HepG2 (cell line): Measurements from ENCODE around the gene PIEZO1. TPM values are rescaled to one million over a fixed set of nuclear protein-coding genes. Genes with fewer than 3 reads are reported as not detected.

Source experiments
- ATF1 ChIP-seq: IDR thresholded peaks from 2 replicates; pipeline ENCODE4 v1.6.1; 2016; ENCODE audit warnings: mild to moderate bottlenecking, control low read depth
- FOSL2 ChIP-seq: sonication (generic); formaldehyde crosslinking; IDR thresholded peaks from 2 replicates; pipeline ENCODE4 v1.4.0; 2020; ENCODE audit warnings: missing genetic modification reagents
- NCOR1 ChIP-seq: fragments of 200-600 bp; sonication (generic); IDR thresholded peaks from 2 replicates; pipeline ENCODE4 v1.7.0; 2017; ENCODE audit warnings: antibody characterized with exemption, low read length, borderline replicate concordance
- NONO ChIP-seq, 2 experiments: fragments of 450-650 bp in 1 of 2; sonication (generic) in 1 of 2; formaldehyde crosslinking in 1 of 2; IDR thresholded peaks in 1 of 2; conservative IDR thresholded peaks in 1 of 2; 2 replicates each; pipeline versions ENCODE4 v1.6.1 to v1.8.0; 2017 to 2022; ENCODE audit warnings: mild to moderate bottlenecking in 1 of 2, missing genetic modification reagents in 1 of 2, moderate library complexity in 1 of 2
- NR3C1 ChIP-seq: sonication (generic); formaldehyde crosslinking; IDR thresholded peaks from 2 replicates; pipeline ENCODE4 v1.4.0; 2020; ENCODE audit warnings: missing genetic modification reagents
- PHF21A ChIP-seq: sonication (generic); formaldehyde crosslinking; IDR thresholded peaks from 2 replicates; pipeline ENCODE4 v1.5.0; 2020; ENCODE audit warnings: mild to moderate bottlenecking, missing genetic modification reagents
- RFXAP ChIP-seq: sonication (generic); formaldehyde crosslinking; IDR thresholded peaks from 2 replicates; pipeline ENCODE4 v1.4.0; 2020; ENCODE audit warnings: missing genetic modification reagents, borderline replicate concordance
- SATB2 ChIP-seq: sonication (generic); formaldehyde crosslinking; IDR thresholded peaks from 2 replicates; pipeline ENCODE4 v1.5.0; 2020; ENCODE audit warnings: missing genetic modification reagents
- SIX4 ChIP-seq: sonication (generic); formaldehyde crosslinking; IDR thresholded peaks from 2 replicates; pipeline ENCODE4 v1.4.0; 2020; ENCODE audit warnings: missing genetic modification reagents
- SOX5 ChIP-seq: IDR thresholded peaks from 2 replicates; pipeline ENCODE4 v1.6.1; 2016; ENCODE audit warnings: borderline replicate concordance
- ZNF180 ChIP-seq: sonication (generic); formaldehyde crosslinking; IDR thresholded peaks from 2 replicates; pipeline ENCODE4 v1.4.0; 2020; ENCODE audit warnings: low read depth, missing genetic modification reagents, borderline replicate concordance
- ZNF235 ChIP-seq: sonication (generic); formaldehyde crosslinking; IDR thresholded peaks from 2 replicates; pipeline ENCODE4 v1.8.1; 2023; ENCODE audit warnings: mild to moderate bottlenecking, missing genetic modification reagents, borderline replicate concordance
- ZNF337 ChIP-seq: sonication (generic); formaldehyde crosslinking; IDR thresholded peaks from 2 replicates; pipeline ENCODE4 v1.5.1; 2020; ENCODE audit warnings: missing genetic modification reagents, low read depth, mild to moderate bottlenecking, borderline replicate concordance
- ZNF530 ChIP-seq: sonication (generic); formaldehyde crosslinking; IDR thresholded peaks from 2 replicates; pipeline ENCODE4 v1.5.0; 2020; ENCODE audit warnings: low read depth, mild to moderate bottlenecking, missing genetic modification reagents
- ZNF629 ChIP-seq: sonication (generic); formaldehyde crosslinking; conservative IDR thresholded peaks from 2 replicates; pipeline ENCODE4 v1.5.0; 2020; ENCODE audit warnings: missing genetic modification reagents
- ZNF792 ChIP-seq: IDR thresholded peaks from 2 replicates; pipeline ENCODE4 v1.6.1; 2016
- polyA plus RNA-seq, 8 experiments: library from polyadenylated mRNA; depleted of rRNA in 3 of 8; stranded (reverse) in 7 of 8; unstranded in 1 of 8; fragments of >200 nt; fragmentation: Illumina TruSeq in 4 of 8; extraction: Trizol in 4 of 8; gene quantifications; 2 replicates each; pipeline versions ENCODE4 v1.2.1 to v1.2.3, GENCODE V29; 2011 to 2016; ENCODE audit warnings: low read depth in 4 of 8, missing spikeins in 1 of 8, mixed read lengths in 1 of 8; ENCODE audit not compliant: insufficient read depth in 1 of 8
- total RNA-seq, 5 experiments: library from RNA; depleted of rRNA; stranded (reverse); fragments of >200 nt; fragmentation: Illumina TruSeq; extraction: Trizol; gene quantifications; 2 replicates each; pipeline ENCODE4 v1.2.3, GENCODE V29; 2016; ENCODE audit warnings: low read depth in 1 of 5
- TF ChIP-seq, protein P1 (sequence below): sonication (generic); formaldehyde crosslinking; IDR thresholded peaks from 2 replicates; pipeline ENCODE4 v1.4.0; 2020; ENCODE audit warnings: missing genetic modification reagents
- TF ChIP-seq, protein P2 (sequence below): sonication (generic); formaldehyde crosslinking; IDR thresholded peaks from 2 replicates; pipeline ENCODE4 v1.4.0; 2020; ENCODE audit warnings: missing genetic modification reagents
- TF ChIP-seq, protein P3 (sequence below): sonication (generic); formaldehyde crosslinking; IDR thresholded peaks from 2 replicates; pipeline ENCODE4 v1.5.1; 2020; ENCODE audit warnings: mild to moderate bottlenecking, missing genetic modification reagents, borderline replicate concordance

PIEZO1 gene
- total and polyA plus RNA-seq, 2 of the 13 experiments (the other 11 are each of a cell fraction or from before 2014, with no cell fraction given) = 67.9 to 85.0 TPM

DNA sequence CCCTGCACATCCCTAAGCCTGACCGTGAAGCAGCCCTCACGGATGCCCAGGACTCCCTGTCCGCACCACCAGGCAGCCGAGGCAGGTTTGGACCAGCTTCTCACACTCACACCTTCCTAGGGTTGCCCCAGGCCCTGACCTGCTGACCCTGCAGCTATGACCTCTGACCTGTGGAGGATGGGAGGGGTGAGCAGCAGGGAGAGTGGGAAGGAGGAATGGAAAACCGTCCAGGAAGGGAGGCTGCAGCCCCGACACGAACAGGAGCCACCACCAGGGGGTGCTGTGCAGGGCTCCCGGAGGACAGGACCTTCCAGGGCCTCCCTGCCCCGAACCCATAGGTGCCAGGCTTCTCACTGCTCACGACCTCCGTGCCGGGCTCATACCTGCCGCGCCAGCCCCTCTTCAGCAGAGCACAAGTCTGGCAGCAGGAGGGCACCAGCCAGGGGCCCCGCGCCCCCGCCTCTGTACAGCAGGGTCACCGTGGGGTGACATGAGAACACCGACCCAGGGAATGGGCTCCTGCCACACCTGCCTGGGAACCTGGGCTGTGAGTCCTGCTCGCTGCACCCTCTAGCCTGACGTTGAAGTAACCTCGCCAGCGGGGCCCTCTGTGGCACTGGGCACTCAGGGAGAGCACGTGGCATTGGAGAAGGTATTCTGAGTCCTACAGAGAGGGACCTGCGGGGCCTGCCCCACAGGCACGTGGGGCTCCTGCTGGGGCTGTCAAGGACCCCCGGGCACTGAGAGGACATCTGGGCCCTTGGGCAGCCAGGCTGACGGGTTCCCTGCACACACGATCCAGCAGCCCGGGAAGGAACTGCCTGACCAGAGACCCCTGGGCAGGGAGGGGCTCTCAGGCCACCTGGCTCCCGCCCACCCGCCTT lies 41.1 kb downstream of the PIEZO1 start (continued):
- TF ChIP-seq, protein P1, sequence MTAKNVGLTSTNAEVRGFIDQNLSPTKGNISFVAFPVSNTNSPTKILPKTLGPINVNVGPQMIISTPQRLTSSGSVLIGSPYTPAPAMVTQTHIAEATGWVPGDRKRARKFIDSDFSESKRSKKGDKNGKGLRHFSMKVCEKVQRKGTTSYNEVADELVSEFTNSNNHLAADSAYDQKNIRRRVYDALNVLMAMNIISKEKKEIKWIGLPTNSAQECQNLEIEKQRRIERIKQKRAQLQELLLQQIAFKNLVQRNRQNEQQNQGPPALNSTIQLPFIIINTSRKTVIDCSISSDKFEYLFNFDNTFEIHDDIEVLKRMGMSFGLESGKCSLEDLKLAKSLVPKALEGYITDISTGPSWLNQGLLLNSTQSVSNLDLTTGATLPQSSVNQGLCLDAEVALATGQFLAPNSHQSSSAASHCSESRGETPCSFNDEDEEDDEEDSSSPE (CRISPR knock-in tag) = no peak
- no peak for TF ChIP-seq ZNF792 (CRISPR knock-in tag)
- TF ChIP-seq FOSL2 (CRISPR knock-in tag) = 0 out of 2 replicates have a peak, but pooled peaks have one; percentile 9
- TF ChIP-seq ZNF180 (CRISPR knock-in tag) = no peak
- TF ChIP-seq SIX4 = no peak
- TF ChIP-seq, protein P2, sequence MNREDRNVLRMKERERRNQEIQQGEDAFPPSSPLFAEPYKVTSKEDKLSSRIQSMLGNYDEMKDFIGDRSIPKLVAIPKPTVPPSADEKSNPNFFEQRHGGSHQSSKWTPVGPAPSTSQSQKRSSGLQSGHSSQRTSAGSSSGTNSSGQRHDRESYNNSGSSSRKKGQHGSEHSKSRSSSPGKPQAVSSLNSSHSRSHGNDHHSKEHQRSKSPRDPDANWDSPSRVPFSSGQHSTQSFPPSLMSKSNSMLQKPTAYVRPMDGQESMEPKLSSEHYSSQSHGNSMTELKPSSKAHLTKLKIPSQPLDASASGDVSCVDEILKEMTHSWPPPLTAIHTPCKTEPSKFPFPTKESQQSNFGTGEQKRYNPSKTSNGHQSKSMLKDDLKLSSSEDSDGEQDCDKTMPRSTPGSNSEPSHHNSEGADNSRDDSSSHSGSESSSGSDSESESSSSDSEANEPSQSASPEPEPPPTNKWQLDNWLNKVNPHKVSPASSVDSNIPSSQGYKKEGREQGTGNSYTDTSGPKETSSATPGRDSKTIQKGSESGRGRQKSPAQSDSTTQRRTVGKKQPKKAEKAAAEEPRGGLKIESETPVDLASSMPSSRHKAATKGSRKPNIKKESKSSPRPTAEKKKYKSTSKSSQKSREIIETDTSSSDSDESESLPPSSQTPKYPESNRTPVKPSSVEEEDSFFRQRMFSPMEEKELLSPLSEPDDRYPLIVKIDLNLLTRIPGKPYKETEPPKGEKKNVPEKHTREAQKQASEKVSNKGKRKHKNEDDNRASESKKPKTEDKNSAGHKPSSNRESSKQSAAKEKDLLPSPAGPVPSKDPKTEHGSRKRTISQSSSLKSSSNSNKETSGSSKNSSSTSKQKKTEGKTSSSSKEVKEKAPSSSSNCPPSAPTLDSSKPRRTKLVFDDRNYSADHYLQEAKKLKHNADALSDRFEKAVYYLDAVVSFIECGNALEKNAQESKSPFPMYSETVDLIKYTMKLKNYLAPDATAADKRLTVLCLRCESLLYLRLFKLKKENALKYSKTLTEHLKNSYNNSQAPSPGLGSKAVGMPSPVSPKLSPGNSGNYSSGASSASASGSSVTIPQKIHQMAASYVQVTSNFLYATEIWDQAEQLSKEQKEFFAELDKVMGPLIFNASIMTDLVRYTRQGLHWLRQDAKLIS (CRISPR knock-in tag) = no peak
- no peak for TF ChIP-seq NONO (IDR thresholded peaks at IDR 0.05)
- peak; percentile 69 for TF ChIP-seq NONO (CRISPR knock-in tag; conservative IDR thresholded peaks at IDR 0.05)
- no peak for TF ChIP-seq NCOR1
- TF ChIP-seq, protein P3, sequence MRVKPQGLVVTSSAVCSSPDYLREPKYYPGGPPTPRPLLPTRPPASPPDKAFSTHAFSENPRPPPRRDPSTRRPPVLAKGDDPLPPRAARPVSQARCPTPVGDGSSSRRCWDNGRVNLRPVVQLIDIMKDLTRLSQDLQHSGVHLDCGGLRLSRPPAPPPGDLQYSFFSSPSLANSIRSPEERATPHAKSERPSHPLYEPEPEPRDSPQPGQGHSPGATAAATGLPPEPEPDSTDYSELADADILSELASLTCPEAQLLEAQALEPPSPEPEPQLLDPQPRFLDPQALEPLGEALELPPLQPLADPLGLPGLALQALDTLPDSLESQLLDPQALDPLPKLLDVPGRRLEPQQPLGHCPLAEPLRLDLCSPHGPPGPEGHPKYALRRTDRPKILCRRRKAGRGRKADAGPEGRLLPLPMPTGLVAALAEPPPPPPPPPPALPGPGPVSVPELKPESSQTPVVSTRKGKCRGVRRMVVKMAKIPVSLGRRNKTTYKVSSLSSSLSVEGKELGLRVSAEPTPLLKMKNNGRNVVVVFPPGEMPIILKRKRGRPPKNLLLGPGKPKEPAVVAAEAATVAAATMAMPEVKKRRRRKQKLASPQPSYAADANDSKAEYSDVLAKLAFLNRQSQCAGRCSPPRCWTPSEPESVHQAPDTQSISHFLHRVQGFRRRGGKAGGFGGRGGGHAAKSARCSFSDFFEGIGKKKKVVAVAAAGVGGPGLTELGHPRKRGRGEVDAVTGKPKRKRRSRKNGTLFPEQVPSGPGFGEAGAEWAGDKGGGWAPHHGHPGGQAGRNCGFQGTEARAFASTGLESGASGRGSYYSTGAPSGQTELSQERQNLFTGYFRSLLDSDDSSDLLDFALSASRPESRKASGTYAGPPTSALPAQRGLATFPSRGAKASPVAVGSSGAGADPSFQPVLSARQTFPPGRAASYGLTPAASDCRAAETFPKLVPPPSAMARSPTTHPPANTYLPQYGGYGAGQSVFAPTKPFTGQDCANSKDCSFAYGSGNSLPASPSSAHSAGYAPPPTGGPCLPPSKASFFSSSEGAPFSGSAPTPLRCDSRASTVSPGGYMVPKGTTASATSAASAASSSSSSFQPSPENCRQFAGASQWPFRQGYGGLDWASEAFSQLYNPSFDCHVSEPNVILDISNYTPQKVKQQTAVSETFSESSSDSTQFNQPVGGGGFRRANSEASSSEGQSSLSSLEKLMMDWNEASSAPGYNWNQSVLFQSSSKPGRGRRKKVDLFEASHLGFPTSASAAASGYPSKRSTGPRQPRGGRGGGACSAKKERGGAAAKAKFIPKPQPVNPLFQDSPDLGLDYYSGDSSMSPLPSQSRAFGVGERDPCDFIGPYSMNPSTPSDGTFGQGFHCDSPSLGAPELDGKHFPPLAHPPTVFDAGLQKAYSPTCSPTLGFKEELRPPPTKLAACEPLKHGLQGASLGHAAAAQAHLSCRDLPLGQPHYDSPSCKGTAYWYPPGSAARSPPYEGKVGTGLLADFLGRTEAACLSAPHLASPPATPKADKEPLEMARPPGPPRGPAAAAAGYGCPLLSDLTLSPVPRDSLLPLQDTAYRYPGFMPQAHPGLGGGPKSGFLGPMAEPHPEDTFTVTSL (CRISPR knock-in tag) = no peak
- no peak for TF ChIP-seq RFXAP
- 0 out of 2 replicates have a peak, but pooled peaks have one; percentile 15 for TF ChIP-seq ZNF530 (CRISPR knock-in tag)
- no peak for TF ChIP-seq PHF21A (CRISPR knock-in tag)
- no peak for TF ChIP-seq SATB2 (CRISPR knock-in tag)
- no peak for TF ChIP-seq SOX5 (CRISPR knock-in tag)
- no peak for TF ChIP-seq ZNF337 (CRISPR knock-in tag)
- 0 out of 2 replicates have a peak, but pooled peaks have one; percentile 56 for TF ChIP-seq ZNF235 (CRISPR knock-in tag)
- TF ChIP-seq NR3C1 (CRISPR knock-in tag) = no peak
- TF ChIP-seq ATF1 (CRISPR knock-in tag) = no peak
- TF ChIP-seq ZNF629 = no peak
